Loucy (cell line): ENCODE results near the gene ACSS3.

Experiments
- H2AFZ ChIP-seq: fragments of 200-600 bp; sonication (generic); 2 replicates; pipeline ENCODE4 v1.6.0; 2016; ENCODE audit warnings: antibody characterized with exemption, mild to moderate bottlenecking, low read length, moderate library complexity
- H3F3A ChIP-seq: fragments of 200-600 bp; 2 replicates; pipeline ENCODE4 v1.6.0; 2016; ENCODE audit warnings: antibody characterized with exemption, low read depth, mild to moderate bottlenecking
- H3K27me3 ChIP-seq: fragments of 200-600 bp; sonication (generic); 2 replicates; pipeline ENCODE4 v1.6.1; 2014; ENCODE audit warnings: low read length, mild to moderate bottlenecking; ENCODE audit not compliant: insufficient read depth, poor library complexity, severe bottlenecking
- H3K36me3 ChIP-seq: fragments of 200-600 bp; sonication (generic); 2 replicates; pipeline ENCODE4 v1.6.1; 2016; ENCODE audit warnings: low read length; ENCODE audit not compliant: insufficient read depth
- H3K4me1 ChIP-seq: fragments of 200-600 bp; sonication (generic); 2 replicates; pipeline ENCODE4 v1.5.1; 2014; ENCODE audit warnings: low read length, mild to moderate bottlenecking; ENCODE audit not compliant: insufficient read depth, poor library complexity, severe bottlenecking
- H3K4me2 ChIP-seq: fragments of 200-600 bp; sonication (generic); 2 replicates; pipeline ENCODE4 v1.6.0; 2014; ENCODE audit warnings: antibody characterized with exemption, low read length, low read depth, mild to moderate bottlenecking; ENCODE audit not compliant: poor library complexity, severe bottlenecking
- H3K4me3 ChIP-seq: fragments of 200-600 bp; sonication (generic); 2 replicates; pipeline ENCODE4 v1.5.1; 2014; ENCODE audit warnings: low read length, mild to moderate bottlenecking, mixed read lengths; ENCODE audit not compliant: poor library complexity, severe bottlenecking
- H3K79me2 ChIP-seq: fragments of 200-600 bp; sonication (generic); 2 replicates; pipeline ENCODE4 v1.6.1; 2014; ENCODE audit warnings: low read length; ENCODE audit not compliant: insufficient read depth
- H3K9ac ChIP-seq: fragments of 200-600 bp; sonication (generic); 2 replicates; pipeline ENCODE4 v1.6.0; 2014; ENCODE audit warnings: mild to moderate bottlenecking, low read depth, low read length, moderate library complexity; ENCODE audit not compliant: poor library complexity, severe bottlenecking
- H3K9me2 ChIP-seq: fragments of 200-600 bp; sonication (generic); replicated peaks from 2 replicates; pipeline ENCODE4 v1.6.1; 2016; ENCODE audit warnings: low read depth, low read length, mixed read lengths
- H3K9me3 ChIP-seq: fragments of 200-600 bp; sonication (generic); 2 replicates; pipeline ENCODE4 v1.6.1; 2014; ENCODE audit warnings: mild to moderate bottlenecking, antibody characterized with exemption, low read length, low read depth; ENCODE audit not compliant: insufficient read depth
- H4K20me1 ChIP-seq: fragments of 200-600 bp; sonication (generic); 2 replicates; pipeline ENCODE4 v1.6.0; 2014; ENCODE audit warnings: antibody characterized with exemption, low read length, mild to moderate bottlenecking; ENCODE audit not compliant: insufficient read depth, poor library complexity, severe bottlenecking
- CTCF ChIP-seq: fragments of 200-600 bp; sonication (generic); conservative IDR thresholded peaks from 2 replicates; pipeline ENCODE4 v1.5.1; 2014; ENCODE audit warnings: mild to moderate bottlenecking, antibody characterized with exemption, low read length
- EZH2phosphoT487 ChIP-seq: fragments of 200-600 bp; IDR thresholded peaks from 2 replicates; pipeline ENCODE4 v1.6.1; 2018; ENCODE audit warnings: antibody characterized with exemption, mild to moderate bottlenecking, moderate library complexity, borderline replicate concordance

ACSS3 gene

DNA sequence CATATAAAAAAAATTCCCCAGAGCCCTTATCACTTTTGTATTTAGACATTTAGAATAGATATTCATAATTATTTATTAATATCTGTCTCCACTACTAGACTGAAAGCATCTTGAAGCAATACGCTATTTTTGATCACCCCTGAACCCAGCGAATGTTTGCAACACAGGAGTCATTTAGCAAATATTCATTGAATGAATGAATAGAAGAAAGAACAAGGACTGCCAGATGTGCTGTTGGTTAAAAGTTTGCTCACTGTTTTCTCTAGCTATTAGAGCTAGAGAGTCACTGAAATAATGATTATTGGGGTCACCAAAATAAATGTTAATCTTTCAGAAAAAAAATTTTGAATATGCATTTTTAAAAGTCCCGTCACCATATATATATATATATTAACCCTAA is 174.3 kb downstream of the ACSS3 start:
- no peak for TF ChIP-seq EZH2phosphoT487
- H3K4me1 ChIP-seq, result no peaks in the 10 kb centered on the region

GRCh38 chr12:81253360-81253759 is 175.5 kb downstream of the ACSS3 start:
- no peak overlapping the region for H3K4me2 ChIP-seq
- TF ChIP-seq EZH2phosphoT487 (no peak), CTCF (no peak)
- H3K4me1 ChIP-seq, result no peaks in the 10 kb centered on the region
- no peaks in the 10 kb centered on the region for H3K79me2 ChIP-seq
- H3F3A ChIP-seq, result no peaks in the 10 kb centered on the region
- H3K9ac ChIP-seq, result no peak overlapping the region
- no peaks in the 10 kb centered on the region for H4K20me1 ChIP-seq
- H3K9me2 ChIP-seq, result no peaks in the 10 kb centered on the region
- no peak overlapping the region for H2AFZ ChIP-seq
- no peaks in the 10 kb centered on the region for H3K27me3 ChIP-seq
- no peak overlapping the region for H3K4me3 ChIP-seq
- no peaks in the 10 kb centered on the region for H3K9me3 ChIP-seq
- H3K36me3 ChIP-seq, result no peaks in the 10 kb centered on the region

More for the DNA sequence above, 174.3 kb downstream of the ACSS3 start:
- Histone ChIP-seq H3F3A (no peaks in the 10 kb centered on the region), H3K4me3 (no peak overlapping the region), H3K79me2 (no peaks in the 10 kb centered on the region), H3K4me2 (no peak overlapping the region), H3K9me2 (no peaks in the 10 kb centered on the region), H3K9ac (no peak overlapping the region), H2AFZ (no peak overlapping the region), H3K9me3 (no peaks in the 10 kb centered on the region), H3K27me3 (no peaks in the 10 kb centered on the region), H4K20me1 (no peaks in the 10 kb centered on the region), H3K36me3 (no peaks in the 10 kb centered on the region)

- H3K9me3 ChIP-seq, result no peaks in the 10 kb centered on the region
- no peaks in the 10 kb centered on the region for H4K20me1 ChIP-seq
- TF ChIP-seq EZH2phosphoT487, result no peak
- no peaks in the 10 kb centered on the region for H3K9me2 ChIP-seq
- no peaks in the 10 kb centered on the region for H3K4me1 ChIP-seq
- no peak overlapping the region for H3K4me2 ChIP-seq
- no peak overlapping the region for H3K9ac ChIP-seq
- H3F3A ChIP-seq, result no peaks in the 10 kb centered on the region
- no peaks in the 10 kb centered on the region for H3K27me3 ChIP-seq
- H3K79me2 ChIP-seq, result no peaks in the 10 kb centered on the region
- H3K36me3 ChIP-seq, result no peaks in the 10 kb centered on the region
- no peak overlapping the region for H3K4me3 ChIP-seq
- no peak overlapping the region for H2AFZ ChIP-seq
Observed at GRCh38 chr12:81255456-81255855, 177.6 kb downstream of the ACSS3 start.

GRCh38 chr12:81255947-81256346 is 178.1 kb downstream of the ACSS3 start:
- no peaks in the 10 kb centered on the region for H3K79me2 ChIP-seq
- H3F3A ChIP-seq, result no peaks in the 10 kb centered on the region
- no peak overlapping the region for H3K9ac ChIP-seq
- no peaks in the 10 kb centered on the region for H3K36me3 ChIP-seq
- no peaks in the 10 kb centered on the region for H3K4me1 ChIP-seq
- H3K9me3 ChIP-seq, result no peaks in the 10 kb centered on the region
- H3K9me2 ChIP-seq, result no peaks in the 10 kb centered on the region
- no peak overlapping the region for H3K4me2 ChIP-seq
- no peaks in the 10 kb centered on the region for H4K20me1 ChIP-seq
- no peak overlapping the region for H2AFZ ChIP-seq
- H3K27me3 ChIP-seq, result no peaks in the 10 kb centered on the region
- H3K4me3 ChIP-seq, result no peak overlapping the region
- TF ChIP-seq CTCF (no peak), EZH2phosphoT487 (no peak)
